ENCODE data around the gene C1orf210.

Gene C1orf210

GRCh38 chr1:43273708-43274107 lies 11.7 kb downstream of the C1orf210 start:
- no peak for DNase-seq (ENCODE audit: low spot score)

- DNase-seq (ENCODE audit: low spot score): no peak
These were observed 12.5 kb downstream of the C1orf210 start for GRCh38 chr1:43272576-43273571.

DNA sequence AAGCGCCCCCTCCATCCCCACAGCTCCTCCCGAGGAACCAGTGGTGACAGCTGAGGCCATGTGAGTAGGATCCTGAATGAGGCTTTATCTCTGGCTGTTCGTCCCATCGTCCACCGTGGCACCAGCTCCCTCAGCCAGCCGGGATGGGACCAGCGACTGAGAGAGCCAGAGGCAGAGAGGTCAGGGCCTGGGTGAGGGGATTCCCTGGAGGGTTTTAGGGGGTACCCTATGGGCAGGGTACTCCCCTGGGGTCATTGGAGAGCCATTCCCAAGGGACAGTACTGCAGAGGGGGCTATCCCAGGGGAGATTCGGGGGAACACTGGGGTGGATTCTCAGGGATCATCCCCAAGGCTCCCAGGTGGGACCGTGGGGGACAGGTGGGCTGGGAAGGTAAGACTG lies 13.2 kb downstream of the C1orf210 start:
- no peak for DNase-seq (ENCODE audit: low spot score)

DNA sequence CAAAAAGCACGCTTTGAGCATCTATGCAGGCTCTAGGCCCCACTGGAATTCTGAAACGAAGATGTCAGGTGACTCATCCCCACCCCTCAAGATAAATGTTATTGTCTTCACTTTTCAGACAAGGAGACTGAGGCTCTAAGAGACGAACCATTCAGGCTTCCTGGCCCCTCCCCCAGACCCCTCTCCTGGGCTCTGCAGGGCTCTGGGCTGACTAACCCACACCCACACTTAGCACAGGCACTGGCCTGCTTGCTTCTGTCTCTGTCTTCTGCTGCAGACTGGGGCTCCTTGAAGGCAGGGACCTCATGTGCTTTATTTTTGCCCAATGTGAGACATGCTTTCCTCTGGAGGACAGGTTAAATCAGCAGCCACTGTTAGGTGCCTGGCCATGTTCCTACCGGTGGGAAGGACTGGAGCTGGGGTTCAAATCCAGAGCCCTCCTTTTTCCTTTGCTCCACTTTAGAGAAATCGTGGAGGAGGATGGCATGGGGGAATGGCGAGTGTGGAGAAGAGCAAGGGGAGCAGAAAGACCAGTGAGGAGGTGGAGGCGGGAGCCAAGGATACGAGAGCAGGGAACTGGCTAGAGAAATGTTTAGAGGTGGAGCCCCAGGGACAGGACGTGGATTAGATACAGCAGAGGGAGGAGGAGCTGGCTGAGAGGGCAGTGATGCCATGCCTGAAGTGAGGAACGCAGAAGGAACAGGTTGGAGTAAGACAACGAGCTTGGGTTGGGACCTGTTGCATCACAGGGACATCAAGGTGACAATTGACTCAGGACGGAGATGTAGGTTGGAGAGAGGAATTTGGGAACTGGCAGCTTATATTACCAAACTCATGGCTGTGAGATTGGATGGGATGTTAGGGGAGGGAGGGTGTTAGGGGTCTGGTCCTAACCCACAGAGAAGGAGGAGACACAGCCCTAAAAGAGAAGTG lies 13.9 kb downstream of the C1orf210 start:
- no peak for DNase-seq (ENCODE audit: low spot score)

GRCh38 chr1:43270421-43271095 lies 14.8 kb downstream of the C1orf210 start:
- no peak for DNase-seq (ENCODE audit: low spot score)

- no peak for DNase-seq (ENCODE audit: low spot score)
These were observed 15.6 kb downstream of the C1orf210 start, which contains the start of gene TMEM125 for GRCh38 chr1:43269627-43270375. TSS of gene TMEM125 (plus strand) at chr1:43269983. CDS start at chr1:43272723, 2,740 bp downstream.

GRCh38 chr1:43267818-43268425 lies 17.5 kb downstream of the C1orf210 start:
- no peak for DNase-seq (ENCODE audit: low spot score)

GRCh38 chr1:43267291-43267805 lies 18.0 kb downstream of the C1orf210 start:
- peak; percentile 40 for DNase-seq (ENCODE audit: low spot score)

GRCh38 chr1:43266881-43267280 lies 18.5 kb downstream of the C1orf210 start:
- no peak for DNase-seq (ENCODE audit: low spot score)

DNA sequence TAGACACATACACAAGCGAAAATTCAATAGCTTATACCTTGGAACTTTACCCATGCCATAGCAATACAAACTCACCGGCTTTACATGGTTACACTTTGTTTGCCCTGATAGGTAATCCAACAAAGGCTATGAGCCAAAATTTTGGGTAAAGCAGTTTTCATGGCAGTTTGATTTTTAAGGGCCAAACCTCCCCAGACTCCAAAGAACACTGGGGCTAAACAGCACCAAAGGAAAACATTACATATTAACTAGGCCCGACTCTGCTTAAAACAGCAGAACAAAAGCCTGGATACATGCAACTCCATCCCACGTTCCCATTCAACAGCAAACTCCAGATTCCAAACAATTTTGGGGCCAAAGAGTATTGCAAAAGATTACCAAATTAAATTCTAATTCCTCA lies 19.9 kb downstream of the C1orf210 start:
- DNase-seq (ENCODE audit: low spot score): no peak

DNA sequence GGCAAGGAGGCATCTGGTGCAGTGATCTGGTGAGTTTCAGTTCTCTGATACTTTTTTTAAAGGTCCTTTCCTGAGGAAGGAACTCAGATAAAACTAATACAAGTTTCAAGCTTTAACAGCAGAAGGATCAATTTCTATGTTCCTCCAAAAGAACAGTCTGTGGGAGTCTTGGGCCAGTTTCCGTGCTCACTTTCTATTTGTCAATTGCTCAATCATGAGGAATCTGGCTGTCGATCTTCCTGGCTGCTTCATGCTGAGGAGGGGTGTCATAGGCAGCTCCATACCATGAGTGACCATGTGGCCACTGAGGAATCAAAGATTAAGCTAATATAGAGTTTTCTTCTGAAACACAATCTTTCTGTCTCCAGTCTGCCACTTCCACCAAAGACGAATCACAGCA lies 27.0 kb downstream of the C1orf210 start:
- DNase-seq (ENCODE audit: low spot score): no peak

- DNase-seq (ENCODE audit: low spot score): no peak
These were observed 28.5 kb downstream of the C1orf210 start for GRCh38 chr1:43256675-43257570.

DNA sequence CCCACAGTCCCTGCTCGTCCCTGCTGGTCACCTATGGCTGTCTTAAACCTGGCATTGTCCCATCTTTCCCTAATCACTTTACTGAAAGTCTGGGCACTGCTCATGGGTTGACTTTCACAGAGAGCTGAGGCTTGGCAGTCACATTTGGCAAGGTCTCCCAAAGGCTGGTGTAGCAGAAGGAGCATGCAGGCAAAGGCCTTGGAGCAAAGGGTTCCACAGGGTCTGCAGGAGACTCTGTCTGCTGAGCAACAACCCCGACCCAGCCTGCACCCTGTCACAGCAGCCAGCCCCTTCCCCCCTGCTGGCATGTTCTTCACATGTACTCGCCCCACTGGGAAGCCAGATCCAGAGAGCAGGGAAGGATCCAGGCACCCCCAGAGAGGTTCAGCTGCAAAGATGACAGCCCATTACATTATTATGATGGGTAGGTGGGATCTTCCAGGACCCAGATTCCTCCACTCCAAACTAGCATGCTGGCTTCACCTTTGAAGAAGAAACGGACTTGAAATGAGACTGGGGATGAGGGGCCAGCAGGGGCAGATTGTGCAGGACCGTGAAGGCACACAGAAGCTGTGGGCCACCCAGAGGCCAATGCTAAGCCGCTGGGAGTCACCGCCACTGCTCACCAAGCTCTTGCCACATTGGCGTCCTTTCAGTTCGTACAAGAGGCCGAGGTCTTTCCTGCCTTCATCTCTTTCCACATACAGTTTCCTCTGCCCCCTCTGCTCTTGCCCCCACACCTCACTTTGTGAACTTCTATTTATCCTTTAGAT lies 29.8 kb downstream of the C1orf210 start:
- DNase-seq (ENCODE audit: low spot score): peak; percentile 81

- no peak for DNase-seq (ENCODE audit: low spot score)
These were observed 31.5 kb downstream of the C1orf210 start for GRCh38 chr1:43253876-43254275.

GRCh38 chr1:43253173-43253572 lies 32.2 kb downstream of the C1orf210 start:
- no peak for DNase-seq (ENCODE audit: low spot score)

- no peak for DNase-seq (ENCODE audit: low spot score)
These were observed 33.2 kb downstream of the C1orf210 start for GRCh38 chr1:43252225-43252624.

DNA sequence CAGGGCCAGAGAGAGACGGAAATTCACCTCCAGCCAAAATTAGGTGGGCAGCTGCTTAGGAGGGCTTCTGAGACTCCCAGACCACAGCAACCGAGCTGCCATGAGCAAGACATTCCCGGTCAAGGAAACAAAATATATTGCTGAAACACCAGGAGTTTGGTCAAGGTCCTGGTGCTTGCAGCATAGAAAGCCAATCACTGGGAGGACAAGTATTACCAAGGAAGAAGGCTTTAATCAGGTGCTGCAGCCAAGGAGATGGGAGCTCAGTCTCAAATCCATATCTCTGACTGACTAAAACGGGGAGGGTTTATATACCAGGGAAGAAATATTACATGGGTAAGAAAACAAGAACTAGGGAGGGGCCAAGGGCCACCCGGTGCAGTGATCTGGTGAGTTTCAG lies 34.4 kb downstream of the C1orf210 start:
- no peak for DNase-seq (ENCODE audit: low spot score)

DNA sequence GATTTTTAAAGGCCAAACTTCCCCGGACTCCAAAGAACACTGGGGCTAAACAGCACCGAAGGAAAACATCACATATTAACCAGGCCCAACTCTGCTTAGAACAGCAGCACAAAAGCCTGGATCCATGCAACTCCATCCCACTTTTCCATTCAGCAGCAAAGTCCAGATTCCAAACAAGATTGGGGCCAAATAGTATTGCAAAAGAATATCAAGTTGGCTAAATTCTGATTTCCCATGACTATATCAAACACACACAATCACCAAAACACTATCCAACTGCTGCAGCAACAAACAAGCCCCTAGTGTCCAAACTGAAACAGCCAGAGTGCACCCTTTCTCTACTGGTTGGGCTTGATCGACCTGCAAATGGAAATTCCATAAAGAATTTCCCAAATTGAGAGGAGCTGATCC lies 35.0 kb downstream of the C1orf210 start:
- no peak for DNase-seq (ENCODE audit: low spot score)
